ENCODE results near the gene P4HB.

Gene P4HB

DNA sequence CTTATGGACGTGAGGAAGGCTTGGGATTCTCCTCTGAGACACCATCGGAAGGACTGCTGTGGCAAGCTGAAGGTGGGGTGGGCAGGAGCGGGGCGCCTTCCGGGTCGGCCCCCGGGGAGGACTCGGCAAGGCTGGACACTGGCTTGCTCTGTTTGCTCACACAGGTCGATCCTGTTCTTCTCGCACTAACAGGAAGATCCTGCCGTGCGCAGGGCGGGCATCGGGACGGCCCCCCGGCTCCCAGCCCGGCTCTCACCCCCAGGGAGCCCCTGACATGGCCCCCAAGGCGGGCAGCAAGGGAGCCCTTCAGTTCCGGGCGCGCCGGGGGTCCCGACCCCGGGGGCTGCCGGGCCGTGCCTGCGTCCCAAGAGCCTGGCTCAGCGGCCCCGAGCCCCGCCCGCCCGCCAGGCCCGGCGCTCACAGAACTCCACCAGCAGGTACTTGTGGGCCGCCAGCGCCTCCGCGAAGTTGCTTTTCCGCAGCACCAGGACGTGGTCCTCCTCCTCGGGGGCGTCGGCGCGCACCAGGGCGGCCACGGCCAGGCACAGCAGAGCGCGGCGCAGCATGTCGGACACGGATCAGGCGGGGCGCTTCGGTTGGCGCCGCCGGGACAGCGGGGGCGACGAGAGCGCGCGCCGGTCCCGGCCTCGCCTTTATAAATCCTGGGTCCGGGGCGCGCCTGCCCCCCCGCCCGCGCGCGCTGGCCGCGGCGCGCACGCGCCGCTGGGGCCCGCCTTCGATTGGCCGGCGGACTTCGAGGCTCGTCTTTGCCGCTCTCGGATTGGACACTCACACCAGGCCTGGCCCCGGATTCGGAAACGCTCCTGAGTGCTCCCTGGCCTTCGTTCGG, at the start of gene P4HB:
P4HB (minus strand) TSS at position 630 of the 850 bp plus-strand sequence; CDS start at position 566, 64 bp downstream.
- DNase-seq, result no peak

DNA sequence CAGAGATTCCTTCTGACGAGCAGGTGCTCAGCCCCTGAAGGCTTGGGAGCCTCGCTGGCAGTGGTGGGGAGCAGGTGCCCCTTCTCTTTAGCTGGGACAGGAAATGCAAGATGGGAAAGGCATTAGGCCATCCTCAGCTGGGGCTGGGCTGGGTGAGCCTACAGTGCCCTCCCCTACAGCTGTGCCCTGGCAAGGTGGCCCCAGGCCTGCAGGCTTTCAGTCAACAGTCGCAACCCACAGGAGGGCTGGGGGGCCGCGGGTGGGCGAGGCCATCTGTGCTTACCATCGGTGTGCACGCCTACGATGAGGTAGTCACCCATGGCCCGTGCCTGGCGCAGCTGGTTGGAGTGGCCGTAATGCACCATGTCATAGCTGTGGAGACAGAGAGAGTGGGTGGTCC, 48.9 kb upstream of the P4HB start:
- no peak for DNase-seq

- DNase-seq, result no peak
Measured at GRCh38 chr17:81908793-81909192, 48.5 kb upstream of the P4HB start.

GRCh38 chr17:81907219-81908145, 47.1 kb upstream of the P4HB start:
- no peak for DNase-seq

DNA sequence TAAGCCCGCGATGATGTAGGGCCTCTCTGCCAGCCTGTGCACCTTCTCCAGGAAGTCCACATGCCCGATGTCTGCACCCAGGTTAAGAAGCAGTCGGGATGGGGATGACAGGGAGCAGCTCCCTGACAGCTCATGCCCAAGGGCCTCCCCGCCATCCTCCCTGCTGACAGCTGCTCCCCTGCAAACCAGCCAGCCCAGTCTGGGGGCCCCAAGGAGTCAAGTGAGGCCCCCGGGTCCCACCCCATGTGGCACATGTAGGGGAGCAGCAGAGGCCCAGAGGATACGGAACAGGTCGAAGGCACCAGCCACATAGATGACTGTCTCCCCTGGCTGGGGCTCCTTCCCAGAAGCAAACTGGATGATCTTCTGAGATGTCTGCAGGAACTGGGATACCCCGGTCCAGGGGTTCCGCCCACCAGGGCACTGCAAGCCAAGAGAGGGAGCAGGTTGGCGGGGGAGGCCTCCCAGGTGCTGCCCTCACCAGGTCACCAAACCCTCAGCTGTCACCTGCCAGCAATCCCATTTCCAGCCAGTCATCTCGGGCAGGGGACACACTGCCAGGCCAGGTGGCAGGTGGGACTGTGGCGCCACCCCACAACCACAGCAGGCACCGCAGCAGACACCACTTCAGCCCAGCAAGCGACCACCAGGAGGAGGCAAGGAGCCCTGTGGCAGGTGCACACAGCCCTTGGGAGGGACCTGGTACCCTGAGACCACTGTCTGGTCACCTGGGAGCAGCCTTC, 46.3 kb upstream of the P4HB start:
- DNase-seq, result no peak

DNA sequence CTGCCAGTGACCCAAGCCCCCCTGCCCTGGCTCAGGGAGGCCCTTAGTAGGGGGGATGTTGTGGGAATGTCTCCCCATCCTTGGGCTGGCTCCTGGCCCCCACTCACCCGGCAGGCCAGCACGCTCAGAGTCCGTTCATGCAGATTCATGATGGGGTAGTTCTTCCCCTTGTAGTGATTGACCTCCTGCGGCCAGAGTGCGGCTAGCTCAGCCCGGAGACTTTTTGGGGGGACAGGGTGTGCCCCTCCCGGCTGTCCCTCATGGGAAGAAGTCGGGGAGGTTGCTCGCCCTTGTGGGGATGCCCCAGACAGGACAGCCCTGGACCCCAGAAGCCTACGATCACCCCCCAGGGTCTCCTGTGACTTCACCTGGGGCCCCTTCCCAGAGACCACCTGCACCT, 45.7 kb upstream of the P4HB start:
- no peak for DNase-seq

- no peak for DNase-seq
Measured at GRCh38 chr17:81905424-81905875, 45.1 kb upstream of the P4HB start.

GRCh38 chr17:81904600-81905423, 44.5 kb upstream of the P4HB start:
- no peak for DNase-seq

GRCh38 chr17:81903896-81904599, 43.7 kb upstream of the P4HB start:
- DNase-seq, result no peak

DNA sequence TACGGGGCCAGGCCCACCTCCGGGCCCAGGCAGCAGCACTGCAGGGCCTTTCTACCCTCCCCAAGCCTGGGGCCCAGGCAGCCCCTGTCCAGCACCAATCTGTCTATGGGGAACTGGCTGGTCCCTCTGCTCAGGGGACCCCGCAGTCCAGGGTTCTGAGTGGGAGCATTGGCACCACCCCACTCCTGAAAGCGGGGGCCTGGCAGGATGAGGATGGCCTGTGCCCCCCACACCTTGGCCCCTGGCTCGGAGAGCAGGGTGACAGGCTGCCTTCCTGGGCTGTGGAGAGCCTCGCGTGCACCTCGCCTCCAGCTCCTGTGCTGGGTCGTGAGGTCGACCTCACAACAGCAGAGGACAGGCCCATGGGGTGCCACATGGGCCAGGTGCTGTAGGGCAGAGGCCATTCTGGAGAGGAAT, 43.1 kb upstream of the P4HB start:
- no peak for DNase-seq

DNA sequence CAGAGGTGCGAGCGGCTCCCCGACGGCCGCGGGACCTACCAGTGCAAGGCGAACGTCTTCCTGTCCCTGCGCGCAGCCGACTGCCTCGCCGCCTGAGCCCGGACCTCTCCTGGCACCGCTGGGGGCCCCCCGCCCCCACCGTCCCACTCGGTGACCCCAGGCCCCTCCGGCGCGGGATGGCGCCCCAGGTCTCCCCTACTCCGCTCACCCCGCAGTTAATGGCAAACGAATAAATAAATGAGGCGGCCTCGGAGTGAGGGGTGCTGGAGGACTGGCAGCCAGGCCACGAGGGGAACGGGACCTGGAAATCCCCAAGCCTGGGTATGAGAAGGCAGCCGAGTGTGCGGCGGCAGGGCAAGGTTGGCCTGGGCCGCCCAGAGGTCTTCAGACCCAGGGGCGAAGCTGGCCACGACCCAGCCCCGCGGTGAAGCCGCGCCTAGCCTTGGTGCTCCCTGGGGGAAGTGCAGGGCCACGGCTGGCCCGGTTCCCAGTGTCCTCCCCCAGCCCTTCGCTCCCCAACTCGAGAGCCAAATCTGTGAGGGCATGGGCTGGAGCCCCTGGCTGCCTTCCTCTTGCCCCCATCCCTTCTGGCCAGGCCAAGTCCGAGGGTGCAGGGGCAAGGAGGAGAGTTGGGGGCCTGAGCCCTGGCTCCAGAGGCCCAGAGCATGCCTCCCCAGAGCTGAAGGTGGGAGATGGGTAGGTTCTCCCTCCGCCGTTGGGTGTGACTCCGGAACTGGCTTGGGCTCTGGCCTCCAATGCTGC, 42.5 kb upstream of the P4HB start:
- DNase-seq, result no peak

DNA sequence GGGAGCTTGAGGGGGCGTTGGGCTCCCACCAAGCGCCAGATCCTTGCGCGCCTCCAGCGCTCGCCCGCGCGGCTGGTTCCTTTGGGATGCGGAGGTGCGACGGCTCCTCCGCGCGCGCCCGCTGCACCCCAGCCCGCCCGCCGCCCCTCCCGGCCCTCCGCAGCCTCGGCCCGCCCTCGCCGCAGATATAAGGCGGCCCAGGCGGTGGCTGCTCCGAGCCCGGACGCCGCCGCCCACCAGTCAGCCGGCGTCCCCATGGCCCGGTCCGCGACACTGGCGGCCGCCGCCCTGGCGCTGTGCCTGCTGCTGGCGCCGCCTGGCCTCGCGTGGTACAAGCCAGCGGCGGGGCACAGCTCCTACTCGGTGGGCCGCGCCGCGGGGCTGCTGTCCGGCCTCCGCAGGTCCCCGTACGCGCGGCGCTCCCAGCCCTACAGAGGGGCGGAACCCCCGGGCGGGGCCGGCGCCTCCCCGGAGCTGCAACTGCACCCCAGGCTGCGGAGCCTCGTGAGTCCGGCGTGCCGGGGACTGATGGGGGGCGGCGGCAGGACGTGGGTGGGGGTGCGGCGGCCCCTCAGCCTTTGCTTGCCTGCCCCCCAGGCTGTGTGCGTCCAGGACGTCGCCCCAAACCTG, 41.8 kb upstream of the P4HB start, which contains the start of gene NPB:
NPB (plus strand) TSS at position 216 of the 630 bp plus-strand sequence; CDS start at position 256, 40 bp downstream.
- no peak for DNase-seq

- DNase-seq, result no peak
Measured at GRCh38 chr17:81901167-81902022, 41.1 kb upstream of the P4HB start.

GRCh38 chr17:81900181-81900820, 40.0 kb upstream of the P4HB start:
- DNase-seq, result no peak

DNA sequence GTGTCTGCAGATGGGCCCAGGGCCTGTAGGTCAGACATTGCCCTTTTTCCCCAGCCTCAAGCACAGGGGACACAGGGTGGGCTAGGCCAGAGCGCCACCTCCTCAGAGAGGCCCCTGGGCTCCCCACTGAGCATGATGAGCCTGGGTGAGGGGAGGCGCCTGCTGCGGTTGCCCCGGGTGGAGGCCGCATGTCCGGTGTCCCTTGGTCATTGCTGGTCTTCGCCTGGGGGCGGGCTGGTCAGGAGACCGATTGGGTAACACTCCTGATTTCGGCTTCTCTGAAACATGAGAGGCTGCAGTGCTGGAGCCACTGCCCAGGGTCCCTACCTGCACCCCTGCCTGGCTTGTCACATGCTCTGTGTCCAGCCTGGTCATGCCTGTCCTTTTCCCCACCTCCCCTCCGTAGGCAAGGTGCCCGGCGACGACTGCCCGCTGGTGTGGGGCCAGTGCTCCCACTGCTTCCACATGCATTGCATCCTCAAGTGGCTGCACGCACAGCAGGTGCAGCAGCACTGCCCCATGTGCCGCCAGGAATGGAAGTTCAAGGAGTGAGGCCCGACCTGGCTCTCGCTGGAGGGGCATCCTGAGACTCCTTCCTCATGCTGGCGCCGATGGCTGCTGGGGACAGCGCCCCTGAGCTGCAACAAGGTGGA, 39.3 kb upstream of the P4HB start:
- DNase-seq, result no peak

DNA sequence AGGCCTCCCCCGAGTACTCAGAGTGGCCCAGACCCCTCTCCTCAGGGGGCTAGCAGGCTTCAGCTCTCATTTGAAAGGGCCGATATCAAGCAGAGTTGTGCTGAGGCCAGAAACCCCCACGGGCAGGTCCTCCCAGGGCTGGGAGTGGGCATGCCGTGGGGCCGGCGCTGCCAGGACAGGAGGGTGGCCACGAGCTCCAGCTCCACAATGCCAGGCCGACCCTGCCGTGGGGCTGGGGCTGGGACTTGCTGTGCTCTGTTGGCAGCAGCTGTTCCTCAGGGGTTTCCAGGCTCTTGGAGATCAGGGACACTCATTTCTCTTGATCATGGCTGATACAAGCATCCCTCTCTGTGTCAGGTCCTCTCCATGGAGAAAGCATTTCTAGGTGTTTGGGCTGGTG, 38.5 kb upstream of the P4HB start:
- DNase-seq, result no peak

- no peak for DNase-seq
Measured at GRCh38 chr17:81898029-81898866, 37.9 kb upstream of the P4HB start.
